ENCODE measurements around the gene SEC11A.
"Not testable (repeated sequence)": the region's sequence is repeated elsewhere in the genome, so short reads cannot be mapped to it uniquely, and the experiment has no call there.

The SEC11A gene

DNA sequence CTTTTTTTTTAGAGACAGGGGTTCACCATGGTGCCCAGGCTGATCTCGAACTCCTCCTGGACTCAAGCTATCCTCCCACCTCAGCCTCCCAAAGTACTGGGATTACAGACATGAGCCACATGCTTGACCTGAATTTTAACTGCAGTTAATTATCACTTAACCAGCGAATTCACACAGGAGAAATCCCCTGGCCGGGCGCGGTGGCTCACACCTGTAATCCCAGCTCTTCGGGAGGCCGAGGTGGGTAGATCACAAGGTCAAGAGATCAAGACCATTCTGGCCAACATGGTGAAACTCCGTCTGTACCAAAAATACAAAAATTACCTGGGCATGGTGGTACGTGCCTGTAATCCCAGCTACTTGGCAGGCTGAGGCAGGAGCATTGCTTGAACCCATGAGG is 74.1 kb downstream of the SEC11A start:
- not testable (repeated sequence) for DNase-seq (ENCODE audit: low spot score)

GRCh38 chr15:84638103-84638502 is 77.8 kb downstream of the SEC11A start:
- peak; percentile 42 for DNase-seq (ENCODE audit: low spot score)

DNA sequence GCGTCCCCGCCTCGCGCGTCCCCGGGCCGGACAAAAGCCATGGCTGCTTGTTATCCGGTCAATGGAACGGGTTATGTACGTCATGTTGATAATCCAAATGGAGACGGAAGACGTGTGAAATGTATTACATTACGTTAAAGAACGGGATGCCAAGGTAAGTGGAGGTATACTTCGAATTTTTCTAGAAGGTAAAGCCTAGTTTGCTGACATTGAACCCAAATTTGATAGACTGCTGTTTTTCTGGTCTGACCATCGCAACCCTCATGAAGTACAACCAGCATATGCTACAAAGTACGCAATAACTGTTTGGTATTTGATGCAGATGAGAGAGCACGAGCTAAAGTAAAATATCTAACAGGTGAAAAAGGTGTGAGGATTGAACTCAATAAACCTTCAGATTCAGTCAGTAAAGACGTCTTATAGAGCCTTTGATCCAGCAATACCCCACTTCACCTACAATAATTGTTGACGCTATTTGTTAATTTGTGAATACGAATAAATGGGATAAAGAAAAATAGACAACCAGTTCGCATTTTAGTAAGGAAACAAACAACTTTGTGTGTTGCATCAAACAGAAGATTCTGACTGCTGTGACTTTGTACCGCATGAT is 81.6 kb downstream of the SEC11A start:
- no peak for DNase-seq (ENCODE audit: low spot score)

- DNase-seq (ENCODE audit: low spot score) = peak; percentile 64
Observed at GRCh38 chr15:84633311-84634227, 82.4 kb downstream of the SEC11A start.

- no peak for DNase-seq (ENCODE audit: low spot score)
Observed at GRCh38 chr15:84631706-84632272, 84.2 kb downstream of the SEC11A start.

- DNase-seq (ENCODE audit: low spot score) = no peak
Observed at GRCh38 chr15:84629033-84629432, 86.9 kb downstream of the SEC11A start.

- no peak for DNase-seq (ENCODE audit: low spot score)
Observed at GRCh38 chr15:84625123-84625522, 90.8 kb downstream of the SEC11A start.

GRCh38 chr15:84624359-84624758 is 91.6 kb downstream of the SEC11A start:
- no peak for DNase-seq (ENCODE audit: low spot score)

GRCh38 chr15:84621358-84621979 is 94.5 kb downstream of the SEC11A start:
- no peak for DNase-seq (ENCODE audit: low spot score)

- DNase-seq (ENCODE audit: low spot score) = no peak
Observed at GRCh38 chr15:84620626-84621025, 95.3 kb downstream of the SEC11A start.
